CMK (cell line): ENCODE data around the gene BTBD10.

ENCODE experiments used
- DNase-seq: peaks from one replicate; pipeline ENCODE4 v3.0.0-alpha.2; 2010; ENCODE audit warnings: low read depth

The BTBD10 gene

GRCh38 chr11:13373216-13373615 is 89.8 kb downstream of the BTBD10 start:
- DNase-seq: no peak

GRCh38 chr11:13368041-13368446 is 95.0 kb downstream of the BTBD10 start:
- DNase-seq: no peak

- no peak for DNase-seq
Measured at GRCh38 chr11:13367115-13367514, 95.9 kb downstream of the BTBD10 start.

GRCh38 chr11:13366266-13367026 is 96.6 kb downstream of the BTBD10 start:
- DNase-seq: no peak

GRCh38 chr11:13364388-13364787 is 98.6 kb downstream of the BTBD10 start:
- DNase-seq: no peak

- no peak for DNase-seq
Measured at GRCh38 chr11:13362596-13363109, 100.4 kb downstream of the BTBD10 start.

- DNase-seq: no peak
Measured at GRCh38 chr11:13358596-13359270, 104.3 kb downstream of the BTBD10 start.

- DNase-seq: no peak
Measured at GRCh38 chr11:13357232-13357631, 105.8 kb downstream of the BTBD10 start.

GRCh38 chr11:13355191-13355590 is 107.8 kb downstream of the BTBD10 start:
- DNase-seq: no peak

- DNase-seq: no peak
Measured at GRCh38 chr11:13354335-13354734, 108.7 kb downstream of the BTBD10 start.

- DNase-seq: no peak
Measured at GRCh38 chr11:13352711-13353110, 110.3 kb downstream of the BTBD10 start.

GRCh38 chr11:13349581-13349980 is 113.4 kb downstream of the BTBD10 start:
- DNase-seq: no peak

- no peak for DNase-seq
Measured at GRCh38 chr11:13349046-13349445, 114.0 kb downstream of the BTBD10 start.

- DNase-seq: peak; percentile 64
Measured at GRCh38 chr11:13348305-13348704, 114.7 kb downstream of the BTBD10 start.

GRCh38 chr11:13347901-13348300 is 115.1 kb downstream of the BTBD10 start:
- DNase-seq: no peak

GRCh38 chr11:13346470-13346869 is 116.6 kb downstream of the BTBD10 start:
- no peak for DNase-seq

GRCh38 chr11:13344818-13345217 is 118.2 kb downstream of the BTBD10 start:
- DNase-seq: no peak

GRCh38 chr11:13343931-13344717 is 118.9 kb downstream of the BTBD10 start:
- DNase-seq: no peak

- no peak for DNase-seq
Measured at GRCh38 chr11:13343067-13343466, 120.0 kb downstream of the BTBD10 start.

GRCh38 chr11:13341026-13341425 is 122.0 kb downstream of the BTBD10 start:
- no peak for DNase-seq

GRCh38 chr11:13339195-13340153 is 123.5 kb downstream of the BTBD10 start:
- DNase-seq: no peak
